ENCODE data around the gene CDH12. TPM values are rescaled to one million over a fixed set of nuclear protein-coding genes. Genes with fewer than 3 reads are reported as not detected.

The CDH12 gene
- total and polyA plus RNA-seq, 9 donors, result 0.05 to 3.4 (median 0.28) TPM; not detected in 4

- H3K36me3 ChIP-seq, result no peaks in the 10 kb centered on the region
- intact Hi-C loops (cut with DNase I), result no loop called here
- no peak overlapping the region for H3K4me3 ChIP-seq
- TF ChIP-seq, protein P1, sequence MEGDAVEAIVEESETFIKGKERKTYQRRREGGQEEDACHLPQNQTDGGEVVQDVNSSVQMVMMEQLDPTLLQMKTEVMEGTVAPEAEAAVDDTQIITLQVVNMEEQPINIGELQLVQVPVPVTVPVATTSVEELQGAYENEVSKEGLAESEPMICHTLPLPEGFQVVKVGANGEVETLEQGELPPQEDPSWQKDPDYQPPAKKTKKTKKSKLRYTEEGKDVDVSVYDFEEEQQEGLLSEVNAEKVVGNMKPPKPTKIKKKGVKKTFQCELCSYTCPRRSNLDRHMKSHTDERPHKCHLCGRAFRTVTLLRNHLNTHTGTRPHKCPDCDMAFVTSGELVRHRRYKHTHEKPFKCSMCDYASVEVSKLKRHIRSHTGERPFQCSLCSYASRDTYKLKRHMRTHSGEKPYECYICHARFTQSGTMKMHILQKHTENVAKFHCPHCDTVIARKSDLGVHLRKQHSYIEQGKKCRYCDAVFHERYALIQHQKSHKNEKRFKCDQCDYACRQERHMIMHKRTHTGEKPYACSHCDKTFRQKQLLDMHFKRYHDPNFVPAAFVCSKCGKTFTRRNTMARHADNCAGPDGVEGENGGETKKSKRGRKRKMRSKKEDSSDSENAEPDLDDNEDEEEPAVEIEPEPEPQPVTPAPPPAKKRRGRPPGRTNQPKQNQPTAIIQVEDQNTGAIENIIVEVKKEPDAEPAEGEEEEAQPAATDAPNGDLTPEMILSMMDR (IDR thresholded peaks at IDR 0.05), result no peak
- no peak for TF ChIP-seq POLR2A (IDR thresholded peaks at IDR 0.05)
- TF ChIP-seq EP300 (IDR thresholded peaks at IDR 0.05), result no peak
- 88 to 90% (median 89%) methylated on average over 9 of the region's 9 CpGs for whole genome bisulfite sequencing, 3 donors
- DNase-seq, result no peak
- no peak overlapping the region for H3K27ac ChIP-seq
- H3K27me3 ChIP-seq, result no peaks in the 10 kb centered on the region
- no peaks in the 10 kb centered on the region for H3K4me1 ChIP-seq (ENCODE audit: insufficient read depth)
- H3K9me3 ChIP-seq, result no peaks in the 10 kb centered on the region
Observed at GRCh38 chr5:22708770-22709328, 144.3 kb downstream of the CDH12 start.

DNA sequence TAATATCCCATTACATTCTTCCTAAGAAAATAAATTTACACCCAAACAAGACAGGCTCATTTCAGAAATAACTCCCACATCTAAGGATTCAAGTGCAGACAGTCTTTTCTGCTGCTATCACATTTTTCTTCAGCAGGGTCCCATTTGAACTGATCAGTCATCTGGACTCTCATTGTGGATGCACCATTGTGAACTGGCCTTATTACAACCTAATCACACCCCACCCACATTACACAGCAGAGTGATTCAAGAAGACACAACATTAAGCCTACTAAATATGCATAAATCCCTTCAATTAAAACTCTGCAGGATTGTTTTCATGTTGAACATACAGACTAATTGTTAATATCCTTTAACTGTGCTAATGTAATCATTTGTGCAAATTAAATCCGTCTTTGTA, 146.2 kb downstream of the CDH12 start:
- TF ChIP-seq, protein P1 (IDR thresholded peaks at IDR 0.05), result no peak
- no peak for TF ChIP-seq EP300 (IDR thresholded peaks at IDR 0.05)
- TF ChIP-seq POLR2A (IDR thresholded peaks at IDR 0.05), result no peak
- intact Hi-C loops (cut with DNase I), result no loop called here
- no peaks in the 10 kb centered on the region for H3K9me3 ChIP-seq
- H3K27ac ChIP-seq, result no peak overlapping the region
- DNase-seq, result no peak
- no peaks in the 10 kb centered on the region for H3K4me1 ChIP-seq (ENCODE audit: insufficient read depth)
- no peak overlapping the region for H3K4me3 ChIP-seq
- no peaks in the 10 kb centered on the region for H3K27me3 ChIP-seq
- 72 to 88% (median 83%) methylated on average over 1 of the region's 1 CpG for WGBS, 3 donors
- no peaks in the 10 kb centered on the region for H3K36me3 ChIP-seq

GRCh38 chr5:22699319-22699718, 153.8 kb downstream of the CDH12 start:
- Histone ChIP-seq H3K4me3 (no peak overlapping the region), H3K27me3 (no peaks in the 10 kb centered on the region), H3K27ac (no peak overlapping the region), H3K9me3 (no peaks in the 10 kb centered on the region), H3K36me3 (no peaks in the 10 kb centered on the region), H3K4me1 (ENCODE audit: insufficient read depth) (no peaks in the 10 kb centered on the region)
- 71 to 92% (median 89%) methylated on average over 5 of the region's 5 CpGs for WGBS, 3 donors
- intact Hi-C loops (cut with DNase I), result no loop called here
- TF ChIP-seq POLR2A (IDR thresholded peaks at IDR 0.05) (no peak), EP300 (IDR thresholded peaks at IDR 0.05) (no peak)
- TF ChIP-seq, protein P1 (IDR thresholded peaks at IDR 0.05), result no peak
- no peak for DNase-seq

- intact Hi-C loops (cut with DNase I), result no loop called here
- 64 to 91% (median 85%) methylated on average over 4 of the region's 4 CpGs for WGBS, 3 donors
- no peak for DNase-seq
- no peak overlapping the region for H3K4me3 ChIP-seq
- TF ChIP-seq, protein P1 (IDR thresholded peaks at IDR 0.05), result no peak
- H3K9me3 ChIP-seq, result no peaks in the 10 kb centered on the region
- no peaks in the 10 kb centered on the region for H3K27me3 ChIP-seq
- H3K36me3 ChIP-seq, result no peaks in the 10 kb centered on the region
- H3K27ac ChIP-seq, result no peak overlapping the region
- no peaks in the 10 kb centered on the region for H3K4me1 ChIP-seq (ENCODE audit: insufficient read depth)
Observed at GRCh38 chr5:22693121-22693520, 160.0 kb downstream of the CDH12 start.

All from ovary (tissue), 9 donors.